Measurements from ENCODE around the gene ACOT7.

- TF ChIP-seq, protein P1, sequence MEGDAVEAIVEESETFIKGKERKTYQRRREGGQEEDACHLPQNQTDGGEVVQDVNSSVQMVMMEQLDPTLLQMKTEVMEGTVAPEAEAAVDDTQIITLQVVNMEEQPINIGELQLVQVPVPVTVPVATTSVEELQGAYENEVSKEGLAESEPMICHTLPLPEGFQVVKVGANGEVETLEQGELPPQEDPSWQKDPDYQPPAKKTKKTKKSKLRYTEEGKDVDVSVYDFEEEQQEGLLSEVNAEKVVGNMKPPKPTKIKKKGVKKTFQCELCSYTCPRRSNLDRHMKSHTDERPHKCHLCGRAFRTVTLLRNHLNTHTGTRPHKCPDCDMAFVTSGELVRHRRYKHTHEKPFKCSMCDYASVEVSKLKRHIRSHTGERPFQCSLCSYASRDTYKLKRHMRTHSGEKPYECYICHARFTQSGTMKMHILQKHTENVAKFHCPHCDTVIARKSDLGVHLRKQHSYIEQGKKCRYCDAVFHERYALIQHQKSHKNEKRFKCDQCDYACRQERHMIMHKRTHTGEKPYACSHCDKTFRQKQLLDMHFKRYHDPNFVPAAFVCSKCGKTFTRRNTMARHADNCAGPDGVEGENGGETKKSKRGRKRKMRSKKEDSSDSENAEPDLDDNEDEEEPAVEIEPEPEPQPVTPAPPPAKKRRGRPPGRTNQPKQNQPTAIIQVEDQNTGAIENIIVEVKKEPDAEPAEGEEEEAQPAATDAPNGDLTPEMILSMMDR (IDR thresholded peaks at IDR 0.05; ENCODE audit: poor library complexity): no peak
- no peak for TF ChIP-seq EZH2 (IDR thresholded peaks at IDR 0.05; ENCODE audit: borderline replicate concordance)
These were observed 105.5 kb downstream of the ACOT7 start for GRCh38 chr1:6288026-6288425.
